ENCODE measurements around the gene CAMSAP3.
"Not testable (repeated sequence)": the region's sequence is repeated elsewhere in the genome, so short reads cannot be mapped to it uniquely, and the experiment has no call there.

CAMSAP3 gene

GRCh38 chr19:7639863-7640348 is 44.2 kb downstream of the CAMSAP3 start:
- no peaks in the 10 kb centered on the region for H3K27me3 Mint-ChIP-seq (ENCODE audit: low read depth)
- H3K36me3 Mint-ChIP-seq (ENCODE audit: low read depth): peaks cover 17% of the 10 kb centered on the region
- no peaks in the 10 kb centered on the region for H3K9me3 Mint-ChIP-seq
- H3K4me1 Mint-ChIP-seq (ENCODE audit: low read depth): peaks cover 15% of the 10 kb centered on the region
- no peak overlapping the region for H3K27ac Mint-ChIP-seq
- peak overlapping the region; percentile 61 for H3K4me3 Mint-ChIP-seq

GRCh38 chr19:7640803-7641202 is 45.1 kb downstream of the CAMSAP3 start:
- Mint-ChIP-seq H3K27me3 (ENCODE audit: low read depth) (no peaks in the 10 kb centered on the region), H3K9me3 (no peaks in the 10 kb centered on the region), H3K36me3 (ENCODE audit: low read depth) (peaks cover 19% of the 10 kb centered on the region), H3K4me1 (ENCODE audit: low read depth) (peaks cover 13% of the 10 kb centered on the region), H3K27ac (no peak overlapping the region), H3K4me3 (no peak overlapping the region)

DNA sequence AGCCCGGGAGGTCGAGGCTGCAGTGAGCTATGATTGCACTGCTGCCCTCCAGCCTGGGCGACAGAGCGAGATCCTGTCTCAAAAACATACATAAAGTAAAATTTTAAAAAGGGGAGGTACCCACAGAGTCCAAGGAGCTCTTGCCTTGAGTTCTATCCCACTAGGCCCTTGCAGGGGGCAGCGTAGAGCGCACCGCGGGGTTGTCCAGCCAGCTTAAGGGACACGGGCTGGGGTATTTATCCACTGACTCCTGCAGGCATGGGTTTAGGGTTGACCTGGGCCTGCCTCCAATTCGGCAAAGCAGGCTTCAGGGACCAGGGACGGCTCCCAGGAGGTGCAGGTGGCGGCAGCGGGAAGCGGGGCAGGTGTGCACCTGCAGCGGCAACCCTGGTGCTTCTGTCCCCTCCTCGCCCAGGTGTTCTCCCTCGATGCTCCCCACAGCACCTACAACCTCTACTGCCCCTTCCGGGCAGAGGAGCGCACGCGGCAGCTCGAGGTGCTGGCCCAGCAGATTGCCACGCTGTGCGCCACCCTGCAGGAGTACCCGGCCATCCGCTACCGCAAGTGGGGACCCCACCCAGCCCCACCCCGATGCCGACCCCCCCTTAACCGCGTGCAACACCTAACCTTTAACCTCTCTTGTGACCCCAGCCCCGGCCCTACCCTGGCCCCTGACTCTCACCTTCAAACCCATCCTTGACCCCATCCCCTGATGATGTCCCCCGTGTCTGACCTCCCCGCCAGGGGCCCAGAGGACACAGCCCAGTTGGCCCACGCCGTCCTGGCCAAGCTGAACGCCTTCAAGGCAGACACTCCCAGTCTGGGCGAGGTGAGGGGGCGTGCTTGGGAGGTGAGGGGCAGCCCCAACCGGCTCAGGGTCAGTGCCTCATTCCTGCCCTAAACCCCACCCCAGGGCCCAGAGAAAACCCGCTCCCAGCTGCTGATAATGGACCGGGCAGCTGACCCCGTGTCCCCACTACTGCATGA is 45.9 kb downstream of the CAMSAP3 start:
- no peaks in the 10 kb centered on the region for H3K27me3 Mint-ChIP-seq (ENCODE audit: low read depth)
- H3K36me3 Mint-ChIP-seq (ENCODE audit: low read depth): peaks cover 21% of the 10 kb centered on the region
- no peaks in the 10 kb centered on the region for H3K9me3 Mint-ChIP-seq
- H3K4me3 Mint-ChIP-seq: no peak overlapping the region
- H3K27ac Mint-ChIP-seq: no peak overlapping the region
- peaks cover 13% of the 10 kb centered on the region for H3K4me1 Mint-ChIP-seq (ENCODE audit: low read depth)

- Mint-ChIP-seq H3K27me3 (ENCODE audit: low read depth) (no peaks in the 10 kb centered on the region), H3K4me3 (no peak overlapping the region), H3K9me3 (no peaks in the 10 kb centered on the region), H3K36me3 (ENCODE audit: low read depth) (peaks cover 21% of the 10 kb centered on the region), H3K27ac (no peak overlapping the region), H3K4me1 (ENCODE audit: low read depth) (peaks cover 13% of the 10 kb centered on the region)
Measured at GRCh38 chr19:7642295-7643030, 46.8 kb downstream of the CAMSAP3 start.

- no peak overlapping the region for H3K27ac Mint-ChIP-seq
- peaks cover 11% of the 10 kb centered on the region for H3K4me1 Mint-ChIP-seq (ENCODE audit: low read depth)
- no peaks in the 10 kb centered on the region for H3K9me3 Mint-ChIP-seq
- H3K4me3 Mint-ChIP-seq: no peak overlapping the region
- no peaks in the 10 kb centered on the region for H3K27me3 Mint-ChIP-seq (ENCODE audit: low read depth)
- H3K36me3 Mint-ChIP-seq (ENCODE audit: low read depth): peaks cover 21% of the 10 kb centered on the region
Measured at GRCh38 chr19:7643031-7643415, 47.4 kb downstream of the CAMSAP3 start.

GRCh38 chr19:7643629-7644549 is 48.2 kb downstream of the CAMSAP3 start:
- H3K4me1 Mint-ChIP-seq (ENCODE audit: low read depth); H3K27me3 Mint-ChIP-seq (ENCODE audit: low read depth); H3K9me3 Mint-ChIP-seq; H3K4me3 Mint-ChIP-seq; H3K27ac Mint-ChIP-seq: not testable (repeated sequence)
- H3K36me3 Mint-ChIP-seq (ENCODE audit: low read depth): peaks cover 21% of the 10 kb centered on the region

DNA sequence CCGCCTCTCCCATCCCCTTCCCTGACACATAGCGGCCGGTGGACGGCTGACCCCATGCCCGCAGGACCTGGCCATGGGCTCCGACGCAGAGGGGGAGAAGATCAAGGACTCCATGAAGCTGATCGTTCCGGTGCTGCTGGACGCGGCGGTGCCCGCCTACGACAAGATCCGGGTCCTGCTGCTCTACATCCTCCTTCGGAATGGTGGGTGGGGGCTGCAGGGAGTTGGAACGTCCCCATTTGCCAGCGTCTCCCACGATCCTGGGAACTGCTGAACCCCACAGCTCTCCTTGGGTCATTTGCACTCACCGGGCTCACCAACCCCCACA is 48.9 kb downstream of the CAMSAP3 start:
- H3K4me1 Mint-ChIP-seq (ENCODE audit: low read depth): peaks cover 9% of the 10 kb centered on the region
- H3K9me3 Mint-ChIP-seq: no peaks in the 10 kb centered on the region
- no peak overlapping the region for H3K4me3 Mint-ChIP-seq
- H3K27ac Mint-ChIP-seq: no peak overlapping the region
- H3K36me3 Mint-ChIP-seq (ENCODE audit: low read depth): peaks cover 21% of the 10 kb centered on the region
- no peaks in the 10 kb centered on the region for H3K27me3 Mint-ChIP-seq (ENCODE audit: low read depth)

DNA sequence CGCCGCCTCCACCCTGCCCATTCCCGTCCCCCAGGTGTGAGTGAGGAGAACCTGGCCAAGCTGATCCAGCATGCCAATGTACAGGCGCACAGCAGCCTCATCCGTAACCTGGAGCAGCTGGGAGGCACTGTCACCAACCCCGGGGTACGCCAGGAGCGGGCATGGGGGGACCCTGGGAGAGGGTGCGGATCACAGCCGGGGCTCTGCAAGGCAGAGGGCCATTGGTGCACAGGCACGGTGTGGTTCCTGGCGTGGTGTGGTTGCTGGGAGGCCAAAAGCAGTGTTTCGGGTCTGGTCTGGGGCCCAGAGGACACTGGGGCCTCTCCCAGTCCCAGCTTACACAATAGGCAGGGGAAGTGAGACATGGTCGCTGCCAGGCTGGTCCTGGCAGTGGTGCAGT is 49.5 kb downstream of the CAMSAP3 start:
- Mint-ChIP-seq H3K27ac (no peak overlapping the region), H3K4me1 (ENCODE audit: low read depth) (peaks cover 3% of the 10 kb centered on the region), H3K36me3 (ENCODE audit: low read depth) (peaks cover 14% of the 10 kb centered on the region), H3K4me3 (no peak overlapping the region), H3K9me3 (no peaks in the 10 kb centered on the region), H3K27me3 (ENCODE audit: low read depth) (no peaks in the 10 kb centered on the region)

- Mint-ChIP-seq H3K27me3 (ENCODE audit: low read depth) (no peaks in the 10 kb centered on the region), H3K27ac (no peak overlapping the region), H3K36me3 (ENCODE audit: low read depth) (peaks cover 11% of the 10 kb centered on the region)
Measured at GRCh38 chr19:7645656-7646425, 50.2 kb downstream of the CAMSAP3 start.

DNA sequence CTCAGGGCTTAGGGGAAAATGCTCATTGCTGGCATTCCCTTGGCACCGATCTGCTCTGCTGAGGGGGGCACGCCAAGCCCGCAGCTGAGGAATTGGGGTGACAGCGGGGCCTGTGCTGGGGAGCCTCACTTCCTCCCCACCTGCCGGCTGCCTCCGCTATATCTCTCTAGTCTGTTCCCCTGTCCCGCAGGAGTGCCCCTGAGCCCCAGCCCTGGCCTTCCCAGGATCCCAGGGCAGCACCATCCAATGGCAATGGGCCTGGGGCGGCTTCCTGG is 50.7 kb downstream of the CAMSAP3 start:
- Mint-ChIP-seq H3K27ac (no peak overlapping the region), H3K4me3 (no peak overlapping the region)

More at GRCh38 chr19:7645656-7646425, 50.2 kb downstream of the CAMSAP3 start:
- Mint-ChIP-seq H3K4me3 (no peak overlapping the region), H3K9me3 (no peaks in the 10 kb centered on the region), H3K4me1 (ENCODE audit: low read depth) (no peaks in the 10 kb centered on the region)

GRCh38 chr19:7647156-7647555 is 51.5 kb downstream of the CAMSAP3 start:
- H3K27me3 Mint-ChIP-seq (ENCODE audit: low read depth): peaks cover 3% of the 10 kb centered on the region
- H3K4me1 Mint-ChIP-seq (ENCODE audit: low read depth): peaks cover 1% of the 10 kb centered on the region
- H3K9me3 Mint-ChIP-seq: no peaks in the 10 kb centered on the region
- no peak overlapping the region for H3K27ac Mint-ChIP-seq
- H3K36me3 Mint-ChIP-seq (ENCODE audit: low read depth): peaks cover 11% of the 10 kb centered on the region
- H3K4me3 Mint-ChIP-seq: no peak overlapping the region

More for the DNA sequence above, 50.7 kb downstream of the CAMSAP3 start:
- Mint-ChIP-seq H3K36me3 (ENCODE audit: low read depth) (peaks cover 11% of the 10 kb centered on the region), H3K4me1 (ENCODE audit: low read depth) (no peaks in the 10 kb centered on the region), H3K9me3 (no peaks in the 10 kb centered on the region), H3K27me3 (ENCODE audit: low read depth) (no peaks in the 10 kb centered on the region)

- H3K4me1 Mint-ChIP-seq (ENCODE audit: low read depth): peaks cover 7% of the 10 kb centered on the region
- peaks cover 4% of the 10 kb centered on the region for H3K27me3 Mint-ChIP-seq (ENCODE audit: low read depth)
- H3K4me3 Mint-ChIP-seq: no peak overlapping the region
- H3K36me3 Mint-ChIP-seq (ENCODE audit: low read depth): peaks cover 8% of the 10 kb centered on the region
- H3K27ac Mint-ChIP-seq: no peak overlapping the region
- H3K9me3 Mint-ChIP-seq: no peaks in the 10 kb centered on the region
Measured at GRCh38 chr19:7648265-7649014, 52.8 kb downstream of the CAMSAP3 start.

DNA sequence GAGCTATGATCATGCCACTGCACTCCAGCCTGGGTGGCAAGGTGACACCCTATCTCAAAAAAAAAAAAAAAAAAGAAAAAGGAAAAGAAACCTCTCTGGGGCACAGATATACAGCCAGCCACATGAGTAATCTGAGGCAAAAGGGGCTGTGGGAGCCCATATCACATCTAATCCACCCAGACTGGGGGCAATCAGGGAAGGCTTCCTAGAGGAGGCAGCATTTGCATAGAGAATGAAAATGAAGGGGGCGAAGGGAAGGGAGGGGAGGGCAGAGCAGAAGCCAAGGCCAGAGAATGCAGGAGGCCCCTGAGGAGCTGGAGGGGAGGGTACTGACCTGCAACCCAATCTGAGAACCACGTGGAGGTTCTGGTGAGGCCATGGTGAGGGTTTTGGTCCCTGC is 54.5 kb downstream of the CAMSAP3 start:
- H3K4me3 Mint-ChIP-seq: no peak overlapping the region
- peaks cover 7% of the 10 kb centered on the region for H3K4me1 Mint-ChIP-seq (ENCODE audit: low read depth)
- H3K36me3 Mint-ChIP-seq (ENCODE audit: low read depth): peaks cover 4% of the 10 kb centered on the region
- H3K9me3 Mint-ChIP-seq: no peaks in the 10 kb centered on the region
- H3K27me3 Mint-ChIP-seq (ENCODE audit: low read depth): peaks cover 4% of the 10 kb centered on the region
- no peak overlapping the region for H3K27ac Mint-ChIP-seq

Data from T-helper 1 cell treated with Interleukin-12 subunit alpha and Interleukin-12 subunit beta and Interleukin-4 antibody, amounts not matched to agents 30 μg/mL and 1 μg/mL, for 36 hours (primary cell).